BLaER1 (cell line): ENCODE results near the gene RNF10.
"Not testable (repeated sequence)": the region's sequence is repeated elsewhere in the genome, so short reads cannot be mapped to it uniquely, and the experiment has no call there.

Experiments used
- H3K27ac ChIP-seq: shearing (Covaris generic); formaldehyde crosslinking; 2 replicates; pipeline ENCODE4 v1.8.1; 2022
- H3K27me3 ChIP-seq: shearing (Covaris generic); formaldehyde crosslinking; 2 replicates; pipeline ENCODE4 v1.8.1; 2022
- H3K36me3 ChIP-seq: shearing (Covaris generic); formaldehyde crosslinking; 2 replicates; pipeline ENCODE4 v1.8.1; 2022
- H3K4me1 ChIP-seq: shearing (Covaris generic); formaldehyde crosslinking; 2 replicates; pipeline ENCODE4 v1.8.1; 2022
- H3K4me2 ChIP-seq: shearing (Covaris generic); formaldehyde crosslinking; 2 replicates; pipeline ENCODE4 v1.8.1; 2022
- H3K4me3 ChIP-seq: shearing (Covaris generic); formaldehyde crosslinking; 2 replicates; pipeline ENCODE4 v1.8.1; 2022
- H3K9ac ChIP-seq: shearing (Covaris generic); formaldehyde crosslinking; 2 replicates; pipeline ENCODE4 v1.8.1; 2022
- H3K9me3 ChIP-seq: shearing (Covaris generic); formaldehyde crosslinking; 2 replicates; pipeline ENCODE4 v1.8.1; 2022
- H4K20me1 ChIP-seq: shearing (Covaris generic); formaldehyde crosslinking; 2 replicates; pipeline ENCODE4 v1.8.1; 2022
- Cebpa-rat ChIP-seq: shearing (Covaris generic); IDR thresholded peaks from 2 replicates; pipeline ENCODE4 v1.8.1; 2022

Gene RNF10

DNA sequence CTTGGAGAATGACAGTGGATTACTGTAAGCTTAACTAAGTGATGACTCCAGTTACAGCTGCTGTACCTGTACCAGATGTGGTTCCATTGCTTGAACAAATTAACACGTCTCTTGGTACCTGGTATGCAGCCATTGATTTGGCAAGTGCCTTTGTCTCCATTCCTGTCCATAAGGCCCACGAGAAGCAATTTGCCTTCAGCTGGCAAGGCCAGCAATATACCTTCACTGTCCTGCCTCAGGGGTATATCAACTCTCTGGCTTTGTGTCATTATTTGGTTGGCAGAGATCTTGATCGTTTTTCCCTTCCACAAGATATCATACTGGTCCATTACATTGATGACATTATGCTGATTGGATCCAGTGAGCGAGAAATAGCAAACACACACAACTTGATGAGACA, 76.4 kb downstream of the RNF10 start:
- Histone ChIP-seq H3K27me3 (no peaks in the 10 kb centered on the region), H3K36me3 (no peaks in the 10 kb centered on the region), H3K4me3 (no peak overlapping the region), H3K4me1 (no peaks in the 10 kb centered on the region), H3K27ac (no peak overlapping the region), H3K4me2 (no peak overlapping the region), H3K9ac (no peak overlapping the region), H4K20me1 (no peaks in the 10 kb centered on the region), H3K9me3 (no peaks in the 10 kb centered on the region)
- TF ChIP-seq Cebpa-rat = no peak

DNA sequence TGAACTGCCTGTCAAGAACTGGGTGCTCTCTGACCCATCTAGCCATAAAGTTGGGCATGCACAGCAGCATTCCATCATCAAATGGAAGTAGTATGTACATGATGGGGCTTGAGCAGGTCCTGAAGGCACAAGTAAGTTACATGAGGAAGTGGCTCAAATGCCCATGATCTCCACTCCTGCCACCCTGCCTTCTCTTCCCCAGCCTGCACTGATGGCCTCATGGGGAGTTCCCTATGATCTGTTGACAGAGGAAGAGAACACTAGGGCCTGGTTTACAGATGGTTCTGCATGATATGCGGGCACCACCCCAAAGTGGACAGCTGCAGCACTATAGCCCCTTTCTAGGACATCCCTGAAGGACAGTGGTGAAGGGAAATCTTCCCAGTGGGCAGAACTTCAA, 77.4 kb downstream of the RNF10 start:
- not testable (repeated sequence) for H3K4me2 ChIP-seq, H3K9ac ChIP-seq, H3K4me3 ChIP-seq, H3K4me1 ChIP-seq, H3K36me3 ChIP-seq, H4K20me1 ChIP-seq, H3K27me3 ChIP-seq, H3K27ac ChIP-seq, H3K9me3 ChIP-seq

DNA sequence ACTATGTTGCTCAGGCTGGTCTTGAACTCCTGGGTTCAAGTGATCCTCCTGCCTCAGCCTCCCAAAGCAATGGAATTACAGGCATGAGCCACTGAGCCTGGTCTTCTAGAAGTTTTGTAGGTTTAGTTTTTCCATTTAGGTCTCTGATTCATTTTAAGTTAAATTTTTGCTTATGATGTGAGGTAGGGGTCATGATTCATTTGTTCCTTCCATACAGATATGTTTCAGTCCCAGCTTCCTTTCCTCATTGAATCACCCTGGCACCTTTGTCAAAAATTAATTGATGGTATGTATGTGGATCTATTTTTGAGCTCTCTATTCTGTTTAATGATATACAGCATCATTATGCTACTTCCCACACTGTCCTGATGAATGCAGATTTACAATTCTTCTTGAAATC, 80.7 kb downstream of the RNF10 start:
- no peaks in the 10 kb centered on the region for H3K4me1 ChIP-seq
- H4K20me1 ChIP-seq = no peaks in the 10 kb centered on the region
- no peak overlapping the region for H3K27ac ChIP-seq
- no peak overlapping the region for H3K4me2 ChIP-seq
- H3K4me3 ChIP-seq = no peak overlapping the region
- TF ChIP-seq Cebpa-rat = no peak
- no peaks in the 10 kb centered on the region for H3K9me3 ChIP-seq
- H3K9ac ChIP-seq = no peak overlapping the region
- no peaks in the 10 kb centered on the region for H3K27me3 ChIP-seq
- no peaks in the 10 kb centered on the region for H3K36me3 ChIP-seq

DNA sequence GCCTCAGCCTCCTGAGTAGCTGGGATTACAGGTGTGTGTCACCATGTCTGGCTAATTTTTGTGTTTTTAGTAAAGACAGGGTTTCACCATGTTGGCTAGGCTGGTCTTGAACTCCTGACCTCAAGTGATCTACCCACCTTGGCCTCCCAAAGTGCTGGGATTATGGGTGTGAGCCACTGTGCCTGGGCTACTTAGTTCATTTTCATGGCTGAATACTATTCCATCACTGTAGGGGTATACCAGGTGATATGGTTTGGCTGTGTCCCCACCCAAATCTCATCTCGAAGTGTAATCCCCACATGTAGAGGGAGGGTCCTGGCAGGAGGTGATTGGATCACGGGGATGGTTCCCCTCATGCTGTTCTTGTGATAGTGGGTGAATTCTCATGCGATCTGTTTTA, 83.0 kb downstream of the RNF10 start:
- H3K9ac ChIP-seq, H3K4me3 ChIP-seq, H3K9me3 ChIP-seq, H4K20me1 ChIP-seq, H3K27me3 ChIP-seq, H3K36me3 ChIP-seq, H3K4me1 ChIP-seq, H3K27ac ChIP-seq, H3K4me2 ChIP-seq: not testable (repeated sequence)

DNA sequence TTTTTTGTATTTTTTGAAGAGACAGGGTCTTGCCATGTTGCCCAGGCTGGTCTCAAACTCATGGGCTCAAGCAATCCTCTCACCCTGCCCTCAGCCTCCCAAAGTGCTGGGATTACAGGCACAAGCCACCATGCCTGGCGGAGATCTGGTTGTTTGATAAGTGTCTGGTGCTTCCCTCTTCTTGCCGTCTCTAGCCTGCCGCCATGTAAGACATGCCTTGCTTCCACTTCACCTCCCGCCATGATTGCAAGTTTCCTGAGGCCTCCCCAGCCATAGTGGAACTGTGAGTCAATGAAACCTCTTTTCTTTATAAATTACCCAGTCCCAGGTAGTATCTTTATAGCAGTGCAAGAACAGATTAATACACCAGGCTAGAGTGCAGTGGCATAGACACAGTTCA, 83.6 kb downstream of the RNF10 start:
- H3K27ac ChIP-seq, H3K27me3 ChIP-seq, H3K4me3 ChIP-seq, H3K9me3 ChIP-seq, H3K9ac ChIP-seq, H3K4me2 ChIP-seq, H3K4me1 ChIP-seq, H3K36me3 ChIP-seq, H4K20me1 ChIP-seq: not testable (repeated sequence)

DNA sequence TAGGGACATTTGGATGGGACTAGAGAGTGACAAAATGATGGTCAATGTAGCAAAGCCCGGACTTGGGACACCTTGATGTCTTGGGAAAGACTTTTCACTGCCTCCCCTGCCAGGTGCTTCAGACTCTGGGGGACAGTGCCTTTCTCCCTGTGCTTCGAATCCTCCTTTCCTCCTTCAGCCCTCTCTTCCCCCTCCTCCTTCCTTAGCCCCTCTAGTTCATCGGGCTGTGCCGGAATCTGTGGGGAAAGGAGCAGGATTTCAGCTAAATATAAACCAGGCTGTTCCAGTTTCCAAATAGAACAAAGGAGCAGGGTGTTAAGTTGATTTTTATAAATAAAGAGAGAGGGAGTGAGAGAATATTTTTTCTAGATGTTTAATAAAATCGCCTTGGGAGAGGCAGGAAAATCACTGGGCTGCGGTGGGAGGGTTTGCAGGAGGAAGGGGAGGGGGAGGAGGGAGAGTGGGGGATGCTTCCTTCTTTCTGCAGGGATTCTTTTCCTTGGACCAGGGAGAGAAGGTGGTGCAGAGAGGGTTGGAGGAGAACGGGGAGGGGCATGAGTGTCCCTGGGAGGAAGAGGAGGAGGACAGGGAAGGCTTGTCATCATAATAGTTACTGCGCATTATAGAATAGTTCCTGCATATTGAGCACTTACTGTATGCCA, 84.9 kb downstream of the RNF10 start:
- H4K20me1 ChIP-seq = no peaks in the 10 kb centered on the region
- H3K4me1 ChIP-seq = no peaks in the 10 kb centered on the region
- no peak overlapping the region for H3K27ac ChIP-seq
- no peak overlapping the region for H3K9ac ChIP-seq
- H3K9me3 ChIP-seq = no peaks in the 10 kb centered on the region
- no peak overlapping the region for H3K4me2 ChIP-seq
- TF ChIP-seq Cebpa-rat = no peak
- H3K27me3 ChIP-seq = no peaks in the 10 kb centered on the region
- H3K36me3 ChIP-seq = no peaks in the 10 kb centered on the region
- H3K4me3 ChIP-seq = no peak overlapping the region

DNA sequence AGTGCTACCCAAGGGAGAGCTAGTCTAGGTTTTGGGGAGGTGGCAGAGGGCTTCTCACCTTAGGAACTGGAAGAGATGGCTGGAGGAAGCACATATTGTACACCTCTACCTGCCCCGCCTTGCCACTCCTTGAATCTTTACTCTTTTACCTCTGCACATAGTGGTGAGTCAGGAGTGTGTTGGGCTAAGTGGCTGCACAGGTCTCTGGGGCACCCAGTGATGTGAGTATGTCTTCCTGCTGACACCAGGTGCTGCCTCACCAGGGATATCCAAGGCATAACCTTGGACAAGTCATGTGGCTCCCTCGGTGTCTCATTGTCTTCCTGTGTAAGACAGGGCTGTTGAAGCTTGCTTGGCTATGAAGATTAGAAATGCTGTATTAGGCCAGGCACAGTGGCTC, 86.5 kb downstream of the RNF10 start:
- Histone ChIP-seq H3K36me3 (no peaks in the 10 kb centered on the region), H3K9ac (no peak overlapping the region), H3K4me1 (no peaks in the 10 kb centered on the region), H3K27me3 (no peaks in the 10 kb centered on the region), H3K4me3 (no peak overlapping the region), H4K20me1 (no peaks in the 10 kb centered on the region), H3K4me2 (no peak overlapping the region), H3K9me3 (no peaks in the 10 kb centered on the region), H3K27ac (no peak overlapping the region)
- TF ChIP-seq Cebpa-rat = no peak

DNA sequence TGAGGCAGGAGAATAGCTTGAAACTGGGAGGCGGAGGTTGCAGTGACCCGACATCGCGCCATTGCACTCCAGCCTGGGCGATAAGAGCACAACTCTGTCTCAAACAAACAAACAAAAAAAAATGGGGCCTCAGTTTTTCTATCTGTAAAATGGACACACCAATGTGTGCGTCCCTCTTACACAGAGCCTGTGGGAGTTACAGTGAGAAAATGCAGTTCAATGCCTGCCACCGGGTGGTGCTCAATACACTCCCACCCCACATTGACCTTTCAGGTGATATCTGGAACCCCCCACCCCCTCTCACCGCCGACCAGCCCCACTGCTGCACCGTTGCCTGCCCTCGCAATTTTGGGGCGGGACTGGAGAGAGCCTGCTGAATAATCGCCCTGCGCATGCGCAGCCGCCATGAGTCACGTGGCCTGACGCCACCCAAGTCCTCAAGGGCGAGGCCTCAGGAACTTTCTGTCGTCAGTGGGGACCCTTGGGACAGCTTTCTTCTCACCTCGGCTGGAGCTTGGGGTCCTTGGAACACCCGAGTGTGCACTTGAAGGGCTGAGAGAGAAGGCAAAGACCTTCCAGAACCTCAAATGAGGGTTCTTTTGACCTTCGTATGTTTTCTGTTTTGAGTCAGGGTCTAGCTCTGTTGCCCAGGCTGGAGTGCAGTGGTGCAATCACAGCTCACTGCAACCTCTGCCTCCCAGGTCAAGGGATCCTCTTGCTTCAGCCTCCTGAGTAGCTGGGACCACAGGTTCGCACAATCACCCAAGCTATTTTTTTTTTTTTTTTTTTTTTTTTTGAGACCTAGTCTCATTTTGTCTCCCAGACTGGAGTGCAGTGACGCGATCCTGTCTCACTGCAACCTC, 91.6 kb downstream of the RNF10 start:
- H3K9ac ChIP-seq = no peak overlapping the region
- H3K4me2 ChIP-seq = no peak overlapping the region
- H3K27ac ChIP-seq = no peak overlapping the region
- no peaks in the 10 kb centered on the region for H3K27me3 ChIP-seq
- H3K4me1 ChIP-seq = no peaks in the 10 kb centered on the region
- H3K4me3 ChIP-seq = no peak overlapping the region
- TF ChIP-seq Cebpa-rat = no peak
- H3K9me3 ChIP-seq = no peaks in the 10 kb centered on the region
- H3K36me3 ChIP-seq = no peaks in the 10 kb centered on the region
- no peaks in the 10 kb centered on the region for H4K20me1 ChIP-seq
